NCI-H1930 (cell line): ENCODE measurements around the gene C15orf61.

Experiments used
- DNase-seq, 2 experiments: peaks; one replicate each; lab custom pipeline; 2025; lab: John Stamatoyannopoulos, UW

C15orf61 gene

DNA sequence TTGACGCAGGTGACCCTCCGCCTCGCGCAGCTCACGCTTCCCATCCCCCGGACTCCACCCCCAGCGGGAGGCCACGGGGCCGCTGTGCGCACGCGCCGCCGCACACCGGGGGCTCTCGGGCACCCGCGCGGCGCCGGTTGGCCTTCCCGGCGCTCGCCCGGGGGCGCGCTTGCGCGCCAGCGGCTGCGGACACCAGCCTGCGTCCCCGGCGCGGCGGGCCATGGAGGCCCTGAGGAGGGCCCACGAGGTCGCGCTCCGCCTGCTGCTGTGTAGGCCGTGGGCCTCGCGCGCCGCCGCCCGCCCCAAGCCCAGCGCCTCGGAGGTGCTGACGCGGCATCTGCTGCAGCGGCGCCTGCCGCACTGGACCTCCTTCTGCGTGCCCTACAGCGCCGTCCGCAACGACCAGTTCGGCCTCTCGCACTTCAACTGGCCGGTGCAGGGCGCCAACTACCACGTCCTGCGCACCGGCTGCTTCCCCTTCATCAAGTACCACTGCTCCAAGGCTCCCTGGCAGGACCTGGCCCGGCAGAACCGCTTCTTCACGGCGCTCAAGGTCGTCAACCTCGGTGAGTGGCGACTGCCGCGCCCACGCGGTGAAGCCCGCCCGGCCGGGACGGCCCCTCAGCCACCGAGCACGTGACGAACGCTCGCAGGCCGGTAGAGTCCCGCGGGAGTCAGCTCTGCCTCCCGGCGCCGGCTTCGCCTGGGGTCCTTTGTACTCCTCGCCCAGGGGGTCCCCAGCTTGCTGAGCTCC lies at the start of gene C15orf61:
Gene C15orf61 (plus strand): TSS at position 103 of the 754 bp plus-strand sequence. CDS start 118 bp downstream, at position 221.
- DNase-seq, result peak; percentile 72 to 84

DNA sequence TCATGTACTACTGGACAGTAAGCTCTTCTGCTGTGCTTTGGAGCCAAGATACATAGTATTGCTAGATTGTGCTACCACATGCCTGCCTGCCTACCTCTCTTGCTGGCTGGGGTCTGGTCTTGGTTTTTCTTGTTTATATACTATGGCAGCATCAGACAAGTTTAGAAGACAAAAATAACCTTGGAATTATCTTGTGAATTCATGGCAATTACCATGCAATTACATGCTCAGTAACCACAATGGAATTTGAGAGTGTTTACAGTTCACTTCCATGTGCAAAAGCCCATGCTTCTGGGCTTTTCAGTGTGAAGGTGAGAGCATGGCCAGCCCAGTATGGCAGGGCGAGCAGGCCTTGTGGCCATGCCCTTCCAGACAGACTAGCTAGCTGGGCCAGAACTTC lies 48.0 kb upstream of the C15orf61 start:
- DNase-seq, result no peak

DNA sequence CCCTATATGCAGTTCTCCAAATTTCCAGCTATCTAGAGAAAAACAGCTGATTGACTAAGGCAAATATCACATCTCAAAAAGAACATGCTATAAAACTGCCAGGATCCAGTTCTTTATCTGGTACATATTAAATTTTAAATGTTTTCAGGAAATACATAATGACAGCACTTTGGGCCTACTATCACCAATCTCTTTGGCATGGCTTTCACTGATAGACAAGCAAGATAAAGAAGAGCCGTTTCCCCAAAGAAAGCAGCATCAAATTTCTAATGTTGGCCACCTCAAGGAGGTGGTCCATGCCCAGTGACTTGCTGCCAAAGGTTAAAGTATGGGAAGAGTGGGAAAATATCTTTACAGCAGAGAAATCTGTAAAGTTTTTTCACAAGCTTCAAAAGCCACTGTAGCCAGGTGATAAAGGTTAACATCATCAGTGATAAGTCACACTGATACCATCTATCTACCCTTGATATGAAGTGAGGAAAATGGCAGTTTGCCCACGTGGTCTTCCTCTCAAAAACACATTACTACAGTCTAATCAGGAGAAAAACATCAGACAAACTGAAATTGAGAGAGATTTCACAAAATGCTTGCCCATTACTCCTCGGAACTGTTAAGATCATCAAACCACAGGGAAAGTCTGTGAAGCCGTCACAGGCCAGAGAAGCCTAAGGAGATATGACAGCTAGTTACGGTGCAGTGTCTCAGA lies 46.4 kb upstream of the C15orf61 start:
- DNase-seq, result no peak

DNA sequence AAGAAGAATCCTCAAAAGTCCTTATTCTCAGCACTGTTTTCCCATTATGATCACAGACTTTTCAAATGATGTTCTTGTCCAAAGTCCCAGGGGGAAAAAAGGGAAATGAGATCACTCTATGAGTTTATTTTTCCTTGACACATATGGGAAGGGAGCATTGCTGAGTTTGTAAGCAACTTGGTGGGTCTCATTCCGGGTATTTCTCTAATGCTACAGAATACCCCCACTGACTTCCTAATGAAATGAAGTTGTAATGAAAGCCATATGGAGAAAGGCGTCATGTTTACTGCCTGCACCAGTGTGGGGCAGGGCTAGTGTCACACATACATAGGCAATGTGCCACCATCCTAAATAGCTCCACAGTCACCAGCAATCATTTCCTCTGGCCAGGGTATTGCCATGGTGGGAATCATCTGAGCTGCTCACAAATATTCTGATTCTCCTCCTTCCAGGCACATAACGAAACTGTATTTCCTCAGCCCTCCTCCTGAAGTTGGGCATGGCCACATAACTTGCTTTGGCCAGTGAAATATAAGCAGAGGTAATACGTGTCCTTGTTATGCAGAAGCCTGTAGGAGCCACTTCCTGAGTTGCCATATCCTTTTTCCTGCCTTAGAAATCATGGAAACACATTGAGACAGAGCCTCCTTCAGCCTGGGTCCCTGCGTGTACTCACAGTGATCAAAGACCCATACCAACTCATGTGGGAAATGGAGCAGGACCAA lies 41.0 kb upstream of the C15orf61 start:
- no peak for DNase-seq

DNA sequence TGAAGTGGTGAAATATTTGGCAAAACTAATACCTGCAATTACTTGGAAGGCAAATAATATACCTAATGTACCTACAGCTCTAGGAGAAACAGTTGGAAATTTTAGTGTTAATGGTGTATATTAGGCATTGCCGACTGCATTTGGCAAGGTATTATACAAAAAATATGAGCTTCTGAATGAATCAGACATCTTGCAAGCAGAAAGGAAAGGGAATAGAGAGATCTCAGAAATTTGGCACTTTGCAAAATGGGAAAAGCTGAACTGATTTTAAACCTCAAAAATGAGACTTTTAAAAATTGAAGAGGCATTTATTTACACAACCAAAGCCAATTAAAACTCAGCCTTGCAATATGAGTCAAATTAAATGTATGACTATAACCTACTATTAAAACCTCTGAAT lies 40.2 kb upstream of the C15orf61 start:
- DNase-seq, result no peak

DNA sequence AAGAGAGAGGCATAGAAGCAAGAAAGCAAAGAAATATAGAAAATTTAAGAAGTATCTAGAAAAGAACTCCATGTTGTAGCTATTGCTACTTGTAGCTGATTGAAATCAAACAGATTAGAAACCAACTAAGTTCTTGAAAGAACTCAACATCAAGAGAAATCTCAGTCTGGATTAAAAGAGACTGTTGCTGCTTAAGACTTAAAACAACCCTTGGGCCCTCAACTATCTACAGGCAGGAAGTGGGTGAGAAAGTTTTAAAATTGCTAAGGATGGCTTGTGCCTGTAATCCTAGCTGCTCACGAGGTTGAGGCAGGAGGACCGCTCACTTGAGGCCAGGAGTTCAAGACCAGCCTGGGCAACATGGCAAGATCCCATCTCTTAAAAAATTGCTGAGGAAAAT lies 39.3 kb upstream of the C15orf61 start:
- DNase-seq, result no peak

DNA sequence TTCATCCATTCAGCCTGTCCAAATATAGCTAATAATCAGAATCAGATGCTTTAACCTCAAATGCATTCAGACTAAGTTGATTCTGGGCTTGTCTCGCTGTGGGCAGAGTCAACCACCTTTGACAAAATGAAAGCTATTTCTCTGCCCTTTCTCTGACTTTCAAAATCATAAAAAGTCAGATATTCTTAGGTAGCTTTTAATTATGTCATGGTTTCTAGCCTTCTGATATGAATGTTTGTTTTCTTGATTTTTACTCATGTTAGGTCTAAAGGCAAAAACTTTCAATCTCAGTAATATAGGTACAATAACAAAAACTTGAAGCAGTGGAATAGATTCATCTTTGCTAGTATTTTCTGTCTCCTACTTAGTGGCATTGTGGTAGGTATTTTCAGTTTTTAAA lies 25.3 kb upstream of the C15orf61 start:
- no peak for DNase-seq

DNA sequence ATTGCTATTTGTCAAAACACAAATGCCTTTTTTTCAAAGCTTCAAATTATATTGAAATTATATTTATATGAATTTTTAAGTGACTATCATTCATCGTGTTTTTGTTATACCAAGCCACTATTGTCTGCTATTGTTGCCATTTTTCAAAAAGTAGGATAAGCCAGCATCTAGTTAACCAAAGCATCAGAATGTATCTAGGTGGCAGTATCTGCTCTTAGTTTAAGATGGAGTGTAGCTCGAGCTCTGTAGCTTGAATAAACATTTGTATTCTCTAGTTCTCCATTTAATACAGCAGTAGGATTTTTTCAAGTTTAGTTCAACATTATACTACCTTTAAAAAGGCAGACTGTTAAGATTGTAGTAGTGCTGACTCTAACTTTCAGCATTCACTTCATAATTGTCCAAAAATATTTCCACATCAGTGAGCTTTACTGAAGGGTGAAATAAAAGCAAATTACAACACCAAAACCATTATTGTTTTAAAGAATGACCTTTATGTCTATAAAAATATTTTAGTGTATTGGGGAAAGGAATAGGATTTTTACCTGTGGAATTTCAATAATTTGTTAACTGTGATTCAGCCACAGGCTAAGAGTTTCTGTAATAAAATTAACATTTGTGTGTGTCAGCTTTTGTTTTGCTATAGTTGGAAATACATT lies 19.6 kb upstream of the C15orf61 start:
- DNase-seq, result peak in 1 of 2 experiments; percentile 21

DNA sequence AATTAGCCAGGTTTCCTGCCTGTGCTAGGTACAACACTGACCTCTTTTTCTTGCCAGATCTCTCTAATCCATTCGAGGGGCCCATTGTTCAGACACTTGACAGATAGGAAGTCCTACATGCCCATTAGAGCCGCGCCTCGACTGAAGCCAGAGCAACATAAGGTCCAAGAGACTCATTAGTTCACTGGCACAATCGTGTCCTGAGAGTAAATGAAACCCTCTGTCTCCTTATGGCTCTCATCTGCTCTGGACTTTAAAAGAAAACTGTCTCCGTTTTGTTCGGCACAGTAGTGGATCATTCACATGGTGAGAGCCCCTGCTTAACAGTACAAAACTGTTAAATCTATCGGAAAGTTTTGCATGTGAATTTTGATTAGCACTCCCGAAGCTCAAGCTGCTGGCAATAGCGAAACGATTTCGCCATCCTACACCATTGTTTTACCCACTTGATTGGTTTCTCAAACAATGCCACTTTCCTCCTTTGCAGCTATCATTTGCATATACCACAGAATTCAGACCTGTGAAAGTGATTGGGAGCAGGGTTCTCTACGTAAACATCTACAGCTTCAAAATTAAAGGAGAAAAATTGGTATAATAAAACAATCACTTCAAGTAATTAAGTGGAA lies 19.0 kb upstream of the C15orf61 start:
- no peak for DNase-seq

DNA sequence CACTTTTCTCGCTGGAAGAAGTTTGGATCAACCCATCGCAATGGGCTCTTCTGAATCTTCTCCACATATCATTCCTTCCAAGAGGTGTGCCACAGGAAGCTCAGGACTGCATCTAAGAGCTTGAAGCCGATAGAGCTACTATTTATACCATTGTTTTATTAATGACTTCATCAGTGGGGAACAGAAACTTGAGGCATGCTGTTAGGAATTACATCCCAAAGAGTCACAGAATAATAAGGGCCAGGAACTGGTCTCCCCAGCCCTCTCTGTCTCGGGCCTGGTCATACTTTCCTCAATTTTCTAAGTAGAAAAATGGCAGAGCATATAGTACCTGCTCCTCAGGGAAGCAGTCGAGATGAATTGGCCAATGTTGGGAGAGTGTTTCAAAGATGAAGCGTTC lies 16.9 kb upstream of the C15orf61 start:
- DNase-seq, result no peak

DNA sequence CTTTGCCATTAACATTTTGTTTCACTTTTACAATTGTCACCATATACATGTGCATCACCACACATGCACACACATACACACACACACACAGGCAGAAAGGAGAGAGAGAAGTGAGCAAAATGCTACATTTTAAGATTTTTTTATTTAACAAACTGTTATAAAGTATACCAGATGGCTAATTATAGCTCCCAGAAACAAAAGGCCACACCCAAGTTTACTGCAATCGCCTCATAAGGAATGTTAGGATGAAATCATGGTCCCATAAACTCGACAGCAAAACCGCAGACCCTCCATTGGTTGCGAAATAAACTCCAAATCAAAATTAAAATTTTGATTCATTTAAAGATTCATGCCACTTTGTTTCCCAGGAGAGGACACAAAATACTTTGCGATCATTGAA lies 16.1 kb upstream of the C15orf61 start:
- no peak for DNase-seq

DNA sequence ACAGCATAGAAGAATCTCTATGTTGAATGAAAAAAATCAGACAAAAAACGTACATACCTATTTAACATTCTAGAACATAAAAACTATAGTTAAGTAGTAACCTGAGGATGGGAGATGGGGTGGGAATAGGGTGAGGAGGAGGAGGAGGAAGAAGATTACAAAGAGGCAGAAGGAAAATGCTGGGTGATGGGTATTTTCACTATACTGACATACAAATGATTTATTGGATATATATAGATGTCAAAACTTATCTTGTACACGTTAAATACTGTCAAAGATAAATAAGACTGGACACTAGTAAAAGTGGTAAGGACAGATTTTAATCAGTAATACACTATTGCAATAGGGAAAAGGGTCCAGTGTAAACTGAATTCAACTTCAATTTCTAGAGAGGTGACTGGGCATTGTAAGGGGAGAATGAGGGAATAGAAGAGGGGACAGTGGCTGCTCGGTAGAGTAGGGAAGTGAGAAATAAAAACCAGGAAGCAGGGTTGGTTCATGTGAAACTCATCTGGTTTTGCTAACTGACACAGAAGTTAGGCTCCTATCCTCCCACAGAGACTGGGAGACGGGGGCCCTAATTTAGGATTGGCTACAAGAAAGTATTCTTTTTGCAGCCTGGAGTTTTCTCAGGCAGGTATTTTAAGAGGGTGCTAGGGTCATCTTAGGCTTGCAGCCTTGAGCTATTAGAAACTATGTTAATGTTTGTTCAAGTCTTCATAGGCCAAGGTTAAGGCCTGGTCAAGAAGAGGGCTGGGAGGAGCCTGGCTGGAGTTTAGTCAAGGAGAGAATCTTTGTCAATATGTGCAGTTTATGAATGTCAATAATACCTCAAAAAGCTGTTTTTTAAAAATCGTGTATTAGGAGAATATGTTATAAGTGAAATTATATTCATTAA lies 15.0 kb upstream of the C15orf61 start:
- DNase-seq, result no peak

DNA sequence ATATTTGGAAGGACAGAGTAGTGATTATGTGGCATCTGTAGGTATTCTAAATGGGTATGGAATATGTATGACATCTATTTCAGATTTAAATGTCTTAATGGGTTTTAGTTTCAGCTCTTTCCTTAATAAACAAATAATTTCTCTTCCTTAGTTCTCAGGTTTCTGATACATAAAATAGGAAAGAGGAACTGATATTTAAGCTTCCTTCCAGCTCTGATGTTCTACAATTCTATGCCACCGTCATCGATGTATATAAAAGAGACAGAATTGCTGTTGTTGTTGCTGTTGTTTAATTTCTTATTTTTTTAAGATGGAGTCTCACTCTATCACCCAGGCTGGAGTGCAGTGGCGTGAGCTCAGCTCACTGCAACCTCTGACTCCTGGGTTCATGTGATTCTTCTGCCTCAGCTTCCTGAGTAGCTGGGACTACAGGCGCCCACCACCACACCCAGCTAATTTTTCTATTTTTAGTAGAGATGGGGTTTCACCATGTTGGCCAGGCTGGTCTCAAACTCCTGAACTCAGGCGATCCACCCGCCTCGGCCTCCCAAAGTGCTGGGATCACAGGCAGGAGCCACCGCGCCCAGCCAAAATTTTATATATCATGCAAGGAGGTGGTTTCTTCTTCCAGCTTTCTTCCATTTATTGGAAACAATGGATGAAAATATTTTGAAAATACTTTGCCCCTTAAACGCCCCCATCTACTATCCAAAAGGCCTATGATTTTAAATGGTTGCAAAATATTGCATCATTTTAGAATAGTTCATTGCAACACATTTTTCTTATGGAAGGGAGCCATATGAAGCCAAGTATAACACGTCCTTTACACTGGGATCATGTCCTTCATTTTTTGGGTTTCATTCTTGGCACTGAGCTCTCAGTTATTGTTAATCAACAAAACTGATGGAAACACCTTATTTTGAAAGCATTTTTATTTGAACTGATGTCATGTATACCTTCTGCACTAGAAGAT lies 13.9 kb upstream of the C15orf61 start:
- no peak for DNase-seq

DNA sequence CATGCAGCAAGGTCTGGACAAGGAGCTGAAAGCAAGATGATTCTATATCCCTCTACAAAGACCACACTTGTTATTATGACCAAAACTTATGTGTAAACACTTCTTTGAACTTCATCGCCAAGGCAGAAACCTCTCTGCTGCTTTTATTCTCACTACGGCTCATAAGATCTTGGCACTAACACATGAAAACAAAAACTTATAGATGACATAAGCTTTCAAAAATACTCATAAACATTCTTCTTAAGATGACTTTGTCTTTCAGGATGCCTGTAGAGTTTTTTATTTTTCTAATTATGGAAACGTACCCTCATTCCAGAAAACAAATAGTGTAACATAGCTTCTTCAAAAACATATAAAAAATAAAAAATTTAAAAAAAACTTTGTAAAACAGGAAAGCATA lies 12.5 kb upstream of the C15orf61 start:
- DNase-seq, result no peak

DNA sequence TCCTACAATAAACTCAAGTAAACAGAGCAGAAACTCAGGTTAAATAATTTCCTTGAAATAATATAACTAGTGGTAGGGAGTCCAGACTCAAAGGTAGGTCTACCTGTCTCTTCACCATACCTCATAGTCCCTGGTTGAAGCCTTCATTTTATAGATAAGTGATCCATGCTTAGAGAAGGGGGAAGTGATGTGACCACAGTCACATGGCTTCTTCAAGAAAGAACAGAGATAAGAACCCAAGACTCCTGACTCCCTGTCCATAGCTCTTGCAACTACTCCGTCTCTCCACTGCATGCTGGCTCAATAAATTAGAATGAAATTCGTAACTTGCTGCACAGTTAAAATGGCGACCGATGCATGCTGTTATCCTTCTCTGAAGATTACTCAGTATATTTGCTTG lies 11.0 kb upstream of the C15orf61 start:
- no peak for DNase-seq

DNA sequence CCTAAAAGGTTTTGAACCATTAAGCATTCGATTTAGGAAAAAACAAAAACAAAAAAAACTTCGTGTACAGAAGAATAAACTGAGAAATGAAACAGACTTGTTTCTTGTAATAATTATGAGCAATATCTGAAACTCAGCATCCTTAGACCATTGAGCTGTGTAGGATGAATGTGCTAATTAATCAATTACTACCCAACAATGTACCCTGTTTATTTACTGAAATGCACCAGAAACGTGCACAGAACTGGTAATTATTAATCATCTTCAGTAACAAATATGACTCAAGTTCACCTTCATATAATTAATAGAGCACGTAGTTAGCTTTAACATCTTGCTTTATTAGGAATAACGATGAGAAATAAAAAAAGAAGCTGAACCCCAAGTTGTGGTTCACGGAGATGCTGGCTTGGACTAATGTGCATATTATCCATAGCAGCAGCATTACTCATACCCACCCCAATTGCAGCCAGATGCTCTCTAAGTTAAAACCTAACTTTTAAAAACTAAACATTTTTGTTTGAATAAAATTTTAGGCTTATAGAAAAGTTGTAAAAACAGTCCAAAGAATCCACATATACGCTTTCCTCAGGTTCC lies 10.2 kb upstream of the C15orf61 start:
- DNase-seq, result no peak

DNA sequence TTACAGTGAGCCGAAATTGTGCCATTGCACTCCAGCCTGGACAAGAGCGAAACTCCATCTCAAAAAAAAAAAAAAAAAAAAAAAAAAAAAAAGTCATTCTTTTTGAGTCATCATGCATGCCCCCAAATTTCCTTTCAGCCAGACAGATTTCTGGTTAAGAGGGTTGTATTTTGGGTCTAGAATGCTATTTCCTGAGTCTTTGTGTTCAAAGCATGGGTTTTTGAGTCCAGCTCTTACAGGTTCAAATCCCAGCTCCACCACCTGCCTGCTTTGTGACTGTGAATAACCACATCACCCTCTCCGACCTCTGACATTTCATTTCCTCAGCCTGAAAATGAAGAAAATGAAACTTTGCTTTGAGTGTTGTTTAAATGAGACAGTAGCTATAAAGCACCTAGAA lies 9.3 kb upstream of the C15orf61 start:
- DNase-seq, result no peak

DNA sequence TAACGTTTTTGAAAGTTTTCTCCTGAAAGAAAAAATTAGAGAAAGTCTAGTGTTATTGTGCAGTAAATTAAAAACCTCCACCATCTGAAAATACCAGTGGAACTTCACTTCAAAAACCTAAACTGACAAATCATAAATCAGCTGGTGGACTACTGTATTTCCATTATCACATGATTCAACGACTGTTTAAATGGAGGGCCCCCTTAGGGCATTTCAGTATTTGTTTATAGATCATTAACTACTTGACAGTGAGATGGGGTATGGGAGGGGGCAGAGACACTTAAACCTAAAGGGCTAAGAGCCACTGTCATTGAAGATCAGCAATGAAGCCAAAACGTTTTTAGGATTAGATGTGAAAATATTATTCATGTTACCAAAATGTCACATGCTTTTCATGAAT lies 8.8 kb upstream of the C15orf61 start:
- no peak for DNase-seq
